ENCODE measurements around the gene WDR36. TPM values are rescaled to one million over a fixed set of nuclear protein-coding genes. Genes with fewer than 3 reads are reported as not detected.

WDR36 gene
- total and polyA plus RNA-seq, 2 of the 13 experiments (the other 11 are each of a cell fraction or from before 2014, with no cell fraction given) = 18.2 to 40.6 TPM

DNA sequence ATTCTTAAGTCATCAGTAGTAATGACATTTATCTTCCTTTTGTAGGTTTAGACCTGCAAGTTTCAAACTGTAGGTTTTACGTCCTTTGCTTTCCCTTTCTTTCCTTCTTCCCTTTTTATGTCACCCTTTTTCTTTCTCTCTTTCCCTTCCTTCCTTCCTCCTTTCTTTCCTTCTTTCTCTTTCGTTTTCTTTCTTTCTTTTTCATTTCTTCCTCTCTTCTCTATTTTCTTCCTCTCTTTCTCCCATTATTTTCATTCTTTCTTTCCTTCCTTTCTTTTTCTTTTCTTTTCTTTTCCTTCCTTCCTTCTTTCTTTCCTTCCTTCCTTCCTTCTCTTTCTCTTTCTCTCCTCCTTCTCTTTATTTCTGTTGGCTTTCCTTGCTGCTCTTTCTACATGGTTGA lies 59.9 kb downstream of the WDR36 start (continued):
- TF ChIP-seq, protein P1, sequence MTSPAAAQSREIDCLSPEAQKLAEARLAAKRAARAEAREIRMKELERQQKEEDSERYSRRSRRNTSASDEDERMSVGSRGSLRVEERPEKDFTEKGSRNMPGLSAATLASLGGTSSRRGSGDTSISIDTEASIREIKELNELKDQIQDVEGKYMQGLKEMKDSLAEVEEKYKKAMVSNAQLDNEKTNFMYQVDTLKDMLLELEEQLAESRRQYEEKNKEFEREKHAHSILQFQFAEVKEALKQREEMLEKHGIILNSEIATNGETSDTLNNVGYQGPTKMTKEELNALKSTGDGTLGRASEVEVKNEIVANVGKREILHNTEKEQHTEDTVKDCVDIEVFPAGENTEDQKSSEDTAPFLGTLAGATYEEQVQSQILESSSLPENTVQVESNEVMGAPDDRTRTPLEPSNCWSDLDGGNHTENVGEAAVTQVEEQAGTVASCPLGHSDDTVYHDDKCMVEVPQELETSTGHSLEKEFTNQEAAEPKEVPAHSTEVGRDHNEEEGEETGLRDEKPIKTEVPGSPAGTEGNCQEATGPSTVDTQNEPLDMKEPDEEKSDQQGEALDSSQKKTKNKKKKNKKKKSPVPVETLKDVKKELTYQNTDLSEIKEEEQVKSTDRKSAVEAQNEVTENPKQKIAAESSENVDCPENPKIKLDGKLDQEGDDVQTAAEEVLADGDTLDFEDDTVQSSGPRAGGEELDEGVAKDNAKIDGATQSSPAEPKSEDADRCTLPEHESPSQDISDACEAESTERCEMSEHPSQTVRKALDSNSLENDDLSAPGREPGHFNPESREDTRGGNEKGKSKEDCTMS (CRISPR knock-in tag; conservative IDR thresholded peaks at IDR 0.05) = no peak
- TF ChIP-seq CAMTA2 (CRISPR knock-in tag; IDR thresholded peaks at IDR 0.05; ENCODE audit: borderline replicate concordance) (no peak), NR2F1 (CRISPR knock-in tag; IDR thresholded peaks at IDR 0.05) (no peak), RBFOX2 (IDR thresholded peaks at IDR 0.05; ENCODE audit: low read depth, low read length) (no peak)

DNA sequence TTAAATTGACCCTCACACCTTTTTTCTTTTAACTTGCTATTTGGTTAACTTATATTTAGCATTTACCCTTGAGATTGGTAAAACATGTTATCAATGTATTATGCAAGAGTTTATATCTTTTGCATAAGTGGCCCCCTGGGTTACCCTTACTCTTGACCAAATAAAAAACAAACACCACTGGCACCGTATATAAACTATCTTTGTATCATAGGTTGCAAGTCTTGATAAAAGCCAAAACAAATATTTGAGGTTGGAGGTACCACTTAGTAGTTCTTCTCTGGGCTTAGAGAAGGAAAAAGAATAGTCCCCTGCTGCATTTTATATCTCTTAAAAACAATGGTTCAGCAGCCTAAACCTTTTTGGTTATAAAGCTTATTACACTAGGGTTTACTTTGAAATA lies 61.3 kb downstream of the WDR36 start:
- ChIA-PET CTCF (ENCODE audit: low intra/inter-chr PET ratio, low total read pairs) (no interaction called here), POLR2A (no interaction called here)
- no peaks in the 10 kb centered on the region for H3K27me3 ChIP-seq (ENCODE audit: control insufficient read depth in 1 of 2, insufficient read depth in 2 of 2, low read length in 2 of 2)
- intact Hi-C loops (cut with micrococcal nuclease; ENCODE audit: unreplicated experiment) (no loop called here), in situ Hi-C loops (cut with HindIII; ENCODE audit: extremely low pct_ligation_motif_present, low pct_unique_long_range_greater_than_20kb) (loop anchor here (10.0 to 25.0 kb wide), 2 partner anchors 334 to 991 kb away; no protein-coding TSS in a partner anchor)
- H3K36me3 ChIP-seq (replicated peaks in 1 of 2; ENCODE audit: control insufficient read depth in 1 of 2, insufficient read depth in 2 of 2, low read length in 2 of 2) = no peaks in the 10 kb centered on the region
- no peak for TF ChIP-seq IRF2 (CRISPR knock-in tag; IDR thresholded peaks at IDR 0.05)
- no peak for TF ChIP-seq ATAD3A (CRISPR knock-in tag; IDR thresholded peaks at IDR 0.05)
- TF ChIP-seq ZNF343 (CRISPR knock-in tag; IDR thresholded peaks at IDR 0.05) = no peak
- TF ChIP-seq ZNF879 (CRISPR knock-in tag; IDR thresholded peaks at IDR 0.05) = no peak
- no peak for TF ChIP-seq SETDB1 (CRISPR knock-in tag; IDR thresholded peaks at IDR 0.05; ENCODE audit: borderline replicate concordance)
- H3K4me2 ChIP-seq (ENCODE audit: low read depth, low read length) = no peak overlapping the region
- H2AFZ ChIP-seq (ENCODE audit: low read length) = no peak overlapping the region
- H3K9ac ChIP-seq (ENCODE audit: insufficient read depth, low read depth, low read length) = no peak overlapping the region
- FAIRE-seq (no peak), ATAC-seq (no peak), DNase-seq (ENCODE audit: low spot score) (no peak)
- H3K4me1 ChIP-seq (ENCODE audit: insufficient read depth, low read length) = no peaks in the 10 kb centered on the region
- no TSS peak for BruUV-seq (replicated peaks)
- WGBS (ENCODE audit: low lambda C conversion rate) = 0% methylated on average over 1 of the region's 1 CpG
- H3K9me3 ChIP-seq (ENCODE audit: low read length) = no peaks in the 10 kb centered on the region
- no peak overlapping the region for H3K27ac ChIP-seq (ENCODE audit: extremely low read length, insufficient read depth, low read length)
- no peaks in the 10 kb centered on the region for H3K79me2 ChIP-seq (ENCODE audit: insufficient read depth, low read length)
- no peak overlapping the region for H3K4me3 ChIP-seq (replicated peaks in 1 of 3; ENCODE audit: insufficient read depth in 1 of 3, low read depth in 2 of 3, low read length in 3 of 3)
- no peaks in the 10 kb centered on the region for H4K20me1 ChIP-seq (ENCODE audit: insufficient read depth, low read length)
